ENCODE measurements around the gene ANKRD6. TPM values are rescaled to one million over a fixed set of nuclear protein-coding genes. Genes with fewer than 3 reads are reported as not detected.
A peak's percentile ranks its signal among the peaks of the same experiment; 100 is the strongest.

Gene ANKRD6
- total RNA-seq, 1 donor from 2014 or later, result 20.7 TPM

DNA sequence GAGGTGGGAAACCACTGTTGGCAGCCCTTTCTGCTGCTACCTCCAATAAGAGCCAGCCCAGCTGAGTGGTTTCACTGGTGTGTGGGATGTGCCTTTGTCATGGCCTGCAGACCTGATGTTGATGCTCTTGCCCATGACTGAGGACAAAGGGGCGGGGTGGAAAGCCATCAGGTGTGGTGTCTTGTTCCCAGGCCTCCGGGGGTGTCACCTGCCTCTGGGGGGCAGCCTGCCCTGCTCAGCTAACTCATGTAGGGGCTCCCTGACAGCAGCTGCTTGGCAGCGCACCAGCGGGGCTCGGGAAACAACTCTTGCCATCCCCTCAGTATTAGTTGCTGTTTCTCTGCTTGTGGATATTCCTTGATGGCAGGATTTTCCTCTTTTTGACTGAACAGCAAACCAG, 114.3 kb downstream of the ANKRD6 start:
- Mint-ChIP-seq H3K36me3 (ENCODE audit: low read depth) (no peaks in the 10 kb centered on the region), H3K4me1 (no peaks in the 10 kb centered on the region), H3K4me3 (no peak overlapping the region), H3K27ac (ENCODE audit: unreplicated experiment) (no peak overlapping the region), H3K9me3 (no peaks in the 10 kb centered on the region), H3K27me3 (ENCODE audit: low read depth) (no peaks in the 10 kb centered on the region)
- DNase-seq (ENCODE audit: low read depth, low spot score), result no peak
- TF ChIP-seq CTCF (conservative IDR thresholded peaks at IDR 0.05), result no peak

- no peak for DNase-seq (ENCODE audit: low read depth, low spot score)
- Mint-ChIP-seq H3K9me3 (peaks cover 11% of the 10 kb centered on the region), H3K4me1 (peaks cover 11% of the 10 kb centered on the region), H3K36me3 (ENCODE audit: low read depth) (peaks cover 8% of the 10 kb centered on the region), H3K27ac (ENCODE audit: unreplicated experiment) (no peak overlapping the region), H3K4me3 (no peak overlapping the region), H3K27me3 (ENCODE audit: low read depth) (peaks cover 10% of the 10 kb centered on the region)
- no peak for TF ChIP-seq CTCF (conservative IDR thresholded peaks at IDR 0.05)
Observed at GRCh38 chr6:89553431-89553830, 120.5 kb downstream of the ANKRD6 start.

DNA sequence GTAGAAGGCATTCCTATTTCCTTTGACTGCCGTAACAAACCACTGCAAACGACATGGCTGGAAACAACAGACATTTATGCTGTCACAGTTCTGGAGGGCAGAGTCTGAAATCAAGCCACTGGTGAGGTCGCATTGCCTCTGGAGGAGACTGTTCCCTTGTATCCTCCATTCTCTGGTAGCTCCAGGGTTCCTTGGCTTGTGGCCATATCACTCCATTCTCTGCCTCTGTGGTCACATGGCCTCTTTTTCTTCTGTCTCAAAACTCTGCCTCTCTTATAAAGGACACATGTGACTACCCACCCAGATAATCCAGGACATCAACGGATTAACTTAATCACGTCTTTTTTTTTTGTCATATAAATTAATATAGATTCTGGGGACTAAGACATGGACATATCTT, 121.2 kb downstream of the ANKRD6 start:
- Mint-ChIP-seq H3K9me3 (peaks cover 11% of the 10 kb centered on the region), H3K4me1 (peaks cover 11% of the 10 kb centered on the region), H3K27ac (ENCODE audit: unreplicated experiment) (no peak overlapping the region), H3K36me3 (ENCODE audit: low read depth) (peaks cover 9% of the 10 kb centered on the region), H3K4me3 (no peak overlapping the region), H3K27me3 (ENCODE audit: low read depth) (peaks cover 12% of the 10 kb centered on the region)
- DNase-seq (ENCODE audit: low read depth, low spot score), result no peak
- no peak for TF ChIP-seq CTCF (conservative IDR thresholded peaks at IDR 0.05)

DNA sequence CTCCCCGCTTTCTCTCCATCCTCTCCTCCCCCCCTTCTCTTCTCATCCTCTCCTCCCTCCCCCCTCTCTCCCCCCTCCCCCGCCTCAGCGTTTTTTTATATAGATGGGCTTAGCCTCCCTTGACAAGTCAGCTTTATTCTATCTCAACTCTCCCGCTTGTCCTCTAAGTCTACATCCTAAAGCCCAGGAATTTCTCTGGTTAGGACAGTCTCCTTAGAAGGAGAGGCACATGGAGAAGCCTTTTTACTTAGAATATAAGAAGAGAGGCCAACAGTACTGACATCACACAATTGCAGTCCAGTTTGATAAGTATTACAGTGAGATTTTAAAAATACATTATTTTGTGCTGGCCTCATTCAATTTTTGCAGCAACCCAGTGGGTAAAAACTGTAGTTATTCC, 122.1 kb downstream of the ANKRD6 start:
- Mint-ChIP-seq H3K4me1 (peaks cover 11% of the 10 kb centered on the region), H3K4me3 (no peak overlapping the region), H3K27ac (ENCODE audit: unreplicated experiment) (no peak overlapping the region), H3K36me3 (ENCODE audit: low read depth) (peaks cover 11% of the 10 kb centered on the region), H3K27me3 (ENCODE audit: low read depth) (peaks cover 15% of the 10 kb centered on the region), H3K9me3 (peaks cover 11% of the 10 kb centered on the region)
- no peak for DNase-seq (ENCODE audit: low read depth, low spot score)
- no peak for TF ChIP-seq CTCF (conservative IDR thresholded peaks at IDR 0.05)

GRCh38 chr6:89555806-89556205, 122.9 kb downstream of the ANKRD6 start:
- no peak overlapping the region for H3K4me3 Mint-ChIP-seq
- peaks cover 11% of the 10 kb centered on the region for H3K4me1 Mint-ChIP-seq
- H3K36me3 Mint-ChIP-seq (ENCODE audit: low read depth), result peaks cover 11% of the 10 kb centered on the region
- no peak for TF ChIP-seq CTCF (conservative IDR thresholded peaks at IDR 0.05)
- peaks cover 18% of the 10 kb centered on the region for H3K27me3 Mint-ChIP-seq (ENCODE audit: low read depth)
- H3K9me3 Mint-ChIP-seq, result peaks cover 11% of the 10 kb centered on the region
- peak overlapping the region; percentile 9 for H3K27ac Mint-ChIP-seq (ENCODE audit: unreplicated experiment)
- no peak for DNase-seq (ENCODE audit: low read depth, low spot score)

GRCh38 chr6:89559487-89559886, 126.5 kb downstream of the ANKRD6 start:
- no peak overlapping the region for H3K27ac Mint-ChIP-seq (ENCODE audit: unreplicated experiment)
- H3K36me3 Mint-ChIP-seq (ENCODE audit: low read depth), result peaks cover 11% of the 10 kb centered on the region

More at GRCh38 chr6:89559487-89559886, 126.5 kb downstream of the ANKRD6 start:
- peaks cover 11% of the 10 kb centered on the region for H3K9me3 Mint-ChIP-seq
- no peak overlapping the region for H3K4me3 Mint-ChIP-seq
- TF ChIP-seq CTCF (conservative IDR thresholded peaks at IDR 0.05), result no peak
- no peak for DNase-seq (ENCODE audit: low read depth, low spot score)
- H3K27me3 Mint-ChIP-seq (ENCODE audit: low read depth), result peaks cover 54% of the 10 kb centered on the region
- peaks cover 40% of the 10 kb centered on the region for H3K4me1 Mint-ChIP-seq
